GM18520 (cell line): Measurements from ENCODE around the gene LARP4B.
"Not testable (repeated sequence)": the region's sequence is repeated elsewhere in the genome, so short reads cannot be mapped to it uniquely, and the experiment has no call there.

Experiments
- ATAC-seq: cut with Tn5 transposase; IDR thresholded peaks from one replicate; pipeline ENCODE4 v1.9.1; 2021; ENCODE audit not compliant: unreplicated experiment

Gene LARP4B

DNA sequence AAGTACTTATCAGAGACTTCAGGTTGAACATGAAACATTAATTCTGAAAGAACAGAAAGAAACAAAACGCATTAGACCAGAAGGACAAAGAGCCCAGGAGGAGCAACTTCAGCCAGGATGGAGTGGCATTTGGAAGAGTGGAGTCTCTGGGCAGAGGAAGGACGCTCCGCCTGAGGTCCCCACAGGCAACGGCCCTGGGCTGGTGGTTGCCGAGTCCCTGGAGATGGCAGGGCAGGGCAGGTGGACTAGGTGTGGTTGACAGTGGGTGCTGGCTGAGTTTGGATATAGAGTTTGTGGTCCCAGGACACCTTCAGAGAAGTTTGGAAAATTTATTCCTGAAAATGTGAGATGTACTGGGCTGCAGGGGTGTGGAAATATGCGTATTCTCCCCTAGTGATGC, 27.4 kb upstream of the LARP4B start:
- ATAC-seq: no peak

DNA sequence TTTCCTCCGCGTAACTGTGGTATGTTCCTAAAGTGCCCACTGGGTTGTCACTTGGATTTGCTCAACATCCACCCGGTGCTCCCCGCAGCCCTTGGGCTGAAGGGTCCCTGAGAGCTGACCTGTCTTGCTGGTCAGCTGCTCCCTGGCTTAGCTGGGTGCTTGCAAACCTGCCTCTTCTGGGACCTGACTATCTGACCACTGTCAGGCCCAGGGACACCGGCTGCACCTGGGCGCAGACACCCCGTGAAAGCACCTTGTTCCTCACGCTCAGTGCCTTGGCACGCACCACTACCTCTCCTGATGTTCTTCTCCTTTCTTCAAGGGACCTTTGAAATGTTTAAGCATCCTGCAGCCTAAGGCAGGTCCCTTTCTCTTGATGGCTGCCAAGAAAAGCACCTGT, 26.6 kb upstream of the LARP4B start:
- ATAC-seq: no peak

DNA sequence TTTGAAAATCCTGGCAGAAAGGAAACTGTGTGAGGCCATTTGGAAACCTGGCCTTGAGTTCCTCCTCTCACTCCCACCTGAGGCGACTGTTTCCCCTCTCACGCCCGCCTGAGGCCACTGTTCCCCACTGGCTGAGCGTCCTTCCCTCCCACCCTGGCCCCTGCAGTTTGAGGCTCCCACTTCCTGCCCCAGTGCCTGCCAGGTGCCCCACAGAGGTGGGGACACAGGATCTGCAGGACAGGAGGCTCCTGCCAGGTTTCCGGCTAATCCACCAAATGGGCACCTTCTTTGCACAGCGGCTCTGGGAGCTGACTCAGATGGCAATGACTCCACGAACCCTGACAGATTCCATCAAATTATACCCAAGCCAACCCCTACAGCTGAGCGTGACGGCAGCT, 24.3 kb upstream of the LARP4B start:
- no peak for ATAC-seq

DNA sequence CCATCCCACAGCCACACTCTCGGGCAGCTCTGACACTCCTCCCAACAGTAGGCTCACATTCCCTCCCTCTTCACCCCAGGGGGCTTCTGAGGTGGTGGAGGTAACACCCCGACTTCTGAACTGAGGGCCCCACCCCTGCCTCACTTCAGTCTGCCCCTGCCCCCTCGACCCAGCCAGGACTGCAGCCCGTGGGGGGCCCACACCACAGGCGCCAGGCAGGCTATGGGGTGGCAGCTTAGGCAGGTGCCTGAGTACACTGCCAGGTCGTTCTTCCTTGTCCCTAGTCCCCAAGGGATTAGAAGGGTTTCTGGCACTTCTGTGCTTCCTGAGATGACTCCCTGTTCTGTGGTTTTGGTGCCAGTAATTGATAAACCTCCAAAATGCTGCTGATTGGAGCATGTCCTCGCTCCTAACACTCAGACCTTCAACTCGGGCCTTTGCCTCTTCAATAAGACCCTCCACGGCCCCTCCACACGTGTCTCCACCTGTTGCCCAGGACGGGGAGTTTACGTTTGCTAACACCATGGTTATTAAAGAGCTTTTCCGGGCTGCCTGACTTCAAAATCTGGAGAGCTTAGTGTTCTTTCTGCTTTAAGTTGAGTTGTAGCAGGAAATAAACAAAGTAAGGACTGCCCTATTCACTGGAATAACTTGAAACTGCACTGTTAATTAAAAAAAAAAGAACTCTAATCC, 23.8 kb upstream of the LARP4B start:
- no peak for ATAC-seq

DNA sequence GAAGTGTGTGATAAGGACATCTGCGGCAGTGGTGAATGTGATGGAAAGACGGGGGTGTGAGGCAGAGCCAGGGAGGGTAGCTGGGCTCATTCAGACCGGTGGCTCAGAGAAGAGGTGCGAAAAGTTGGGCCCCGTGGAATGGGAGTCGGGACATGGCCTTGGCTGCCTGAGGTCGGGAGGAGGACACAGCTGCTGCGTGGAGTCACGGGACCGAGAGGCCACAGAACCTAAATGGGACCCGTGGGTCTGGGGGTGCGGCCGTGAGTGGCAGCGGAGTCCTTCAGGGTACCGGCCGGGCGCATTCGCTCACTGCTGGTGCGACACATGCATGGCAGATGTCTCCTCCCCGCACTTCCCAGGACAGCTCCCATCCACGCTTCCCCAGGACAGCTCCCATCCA, 22.9 kb upstream of the LARP4B start:
- ATAC-seq: no peak

DNA sequence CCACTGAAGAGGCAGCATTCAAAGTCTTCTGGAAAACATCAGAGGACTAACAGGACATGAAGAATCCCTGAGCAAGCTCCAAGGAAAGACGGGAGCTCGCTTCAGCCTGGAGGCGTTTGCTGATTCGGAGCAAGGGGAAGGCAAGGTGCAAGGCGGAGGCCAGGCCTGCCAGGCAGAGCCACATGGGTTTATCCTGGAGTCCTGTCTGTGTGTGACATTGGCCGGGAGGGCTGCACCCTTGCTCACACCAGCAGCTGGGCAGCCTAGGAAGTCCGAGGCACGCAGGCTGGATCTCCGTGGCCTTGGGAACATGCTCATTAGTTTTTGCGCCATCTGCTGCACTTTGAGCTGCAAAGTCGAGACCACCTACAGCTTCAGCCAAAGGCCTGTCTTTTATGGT, 22.3 kb upstream of the LARP4B start:
- ATAC-seq: no peak

DNA sequence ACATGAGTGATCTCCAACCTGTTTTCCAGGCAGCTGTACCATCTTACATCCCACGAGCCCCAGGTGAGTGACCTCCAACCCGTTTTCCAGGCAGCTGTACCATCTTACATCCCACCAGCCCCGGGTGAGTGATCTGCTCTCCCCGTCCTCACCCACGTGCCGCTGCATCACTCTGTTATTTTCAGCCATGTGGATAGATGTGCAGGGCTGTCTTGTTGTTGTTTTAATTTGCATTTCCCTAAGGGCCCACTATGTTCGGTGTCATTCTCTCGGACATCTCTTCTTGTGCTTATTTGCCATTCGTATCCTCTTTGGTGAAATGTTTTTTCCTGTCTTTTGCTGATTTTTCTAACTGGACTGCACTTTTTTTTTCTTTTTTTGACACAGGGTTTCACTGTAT, 17.9 kb upstream of the LARP4B start:
- no peak for ATAC-seq

DNA sequence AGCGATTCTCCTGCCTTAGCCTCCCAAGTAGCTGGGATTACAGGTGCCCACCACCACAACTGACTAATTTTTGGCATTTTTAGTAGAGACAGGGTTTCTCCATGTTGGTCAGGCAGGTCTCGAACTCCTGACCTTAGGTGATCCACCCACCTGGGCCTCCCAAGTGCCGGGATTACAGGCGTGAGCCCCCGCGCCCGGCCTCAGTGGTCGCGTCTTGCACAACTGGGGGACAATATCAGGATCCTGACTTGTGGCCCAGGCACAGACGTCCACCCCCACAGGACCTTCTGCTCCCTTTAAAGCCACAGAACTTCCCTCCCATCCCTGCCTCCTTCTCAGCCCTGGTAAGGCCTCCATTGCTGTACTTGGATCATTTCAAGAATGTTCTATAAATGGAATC, 16.8 kb upstream of the LARP4B start:
- no peak for ATAC-seq

DNA sequence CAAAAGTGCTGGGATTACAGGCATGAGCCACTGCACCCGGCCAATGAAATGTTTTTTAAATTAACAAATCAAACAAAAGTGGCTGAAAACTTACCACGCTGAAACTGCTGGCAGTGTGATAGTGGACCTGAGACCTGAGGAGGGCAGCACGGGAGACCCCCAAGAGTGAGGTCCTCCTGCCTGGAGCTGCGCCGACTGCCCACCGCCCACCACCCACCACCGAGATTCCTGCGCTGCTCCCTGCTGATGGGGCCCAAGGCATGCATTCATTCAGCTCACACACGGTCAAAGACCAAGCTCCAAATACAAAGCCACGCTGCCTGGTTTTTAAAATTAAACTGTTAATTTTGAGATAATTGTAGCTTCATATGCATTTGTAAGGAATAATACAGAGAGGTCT, 16.4 kb upstream of the LARP4B start:
- ATAC-seq: no peak

DNA sequence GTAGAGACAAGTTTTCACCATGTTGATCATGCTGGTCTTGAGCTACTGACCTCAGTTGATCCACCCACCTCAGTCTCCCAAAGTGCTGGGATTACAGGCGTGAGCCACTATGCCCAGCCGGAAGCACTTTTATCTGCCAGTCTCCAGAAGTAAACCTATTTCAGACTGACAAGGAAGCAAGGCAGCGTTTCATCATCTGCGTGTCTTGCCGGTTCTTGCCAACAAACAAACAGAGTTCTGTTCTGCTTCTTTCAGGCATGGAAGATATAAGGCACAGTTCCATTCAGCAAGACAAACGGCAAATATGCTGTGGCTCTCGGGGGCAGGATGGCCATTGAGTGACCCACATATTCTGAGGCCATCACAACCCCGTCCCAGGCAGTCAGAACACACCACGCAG, 15.5 kb upstream of the LARP4B start:
- ATAC-seq: no peak

DNA sequence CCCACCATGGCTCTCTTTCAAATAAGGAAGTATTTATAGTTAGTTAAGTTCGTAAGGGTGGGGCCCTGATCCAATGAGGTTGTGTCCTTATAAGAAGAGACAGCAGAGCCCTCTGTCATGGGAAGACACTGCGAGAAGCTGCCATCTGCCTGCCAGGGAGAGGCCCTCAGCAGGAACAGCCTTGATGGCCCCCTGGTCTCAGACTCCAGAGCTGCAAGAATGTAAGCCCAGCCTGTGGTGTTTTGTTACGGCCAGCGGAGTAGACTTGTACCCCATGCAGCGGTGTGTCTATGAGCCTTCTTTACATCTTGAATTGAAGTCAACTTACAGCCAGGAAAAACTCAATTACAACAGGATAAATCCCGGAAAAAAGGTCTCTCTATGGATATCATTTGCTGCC, 14.3 kb upstream of the LARP4B start:
- no peak for ATAC-seq

DNA sequence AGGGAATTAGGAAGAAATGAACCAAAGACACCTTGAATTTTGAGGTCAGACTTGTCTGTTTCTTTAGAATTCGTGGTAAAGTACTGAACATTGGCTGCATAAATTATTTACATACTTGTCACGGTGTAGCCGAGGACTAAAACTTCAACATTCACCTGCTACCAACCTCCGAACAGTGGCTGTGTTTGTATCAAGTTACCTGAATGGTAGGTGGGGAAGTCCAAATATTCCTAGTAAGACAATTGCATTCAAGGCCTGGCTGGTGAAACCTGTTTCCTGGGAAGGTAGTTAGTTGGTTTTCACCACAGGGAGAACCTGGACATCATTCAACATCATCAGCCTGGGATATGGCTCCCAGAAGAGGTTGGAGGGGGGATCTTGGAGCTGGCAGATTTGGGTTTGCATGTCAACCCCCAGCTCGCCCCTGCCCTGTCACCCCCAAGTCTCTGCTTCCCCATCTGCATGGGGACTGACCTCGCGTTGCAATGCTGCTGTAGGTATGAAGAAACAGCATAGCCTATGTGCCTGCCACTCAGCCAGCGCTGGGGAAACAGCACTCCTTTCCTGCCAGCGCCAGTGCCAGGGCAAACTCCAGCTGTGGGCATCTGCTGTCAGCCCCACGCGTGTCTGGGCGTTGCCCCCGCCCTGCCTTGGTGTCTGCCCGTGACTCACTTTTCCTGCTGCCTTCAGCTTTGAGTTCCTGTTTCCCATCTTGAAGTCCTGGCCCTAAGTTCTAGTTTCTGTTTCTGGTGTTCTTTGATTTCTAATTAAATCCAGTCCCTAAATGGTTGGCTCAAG, 12.7 kb upstream of the LARP4B start:
- no peak for ATAC-seq

DNA sequence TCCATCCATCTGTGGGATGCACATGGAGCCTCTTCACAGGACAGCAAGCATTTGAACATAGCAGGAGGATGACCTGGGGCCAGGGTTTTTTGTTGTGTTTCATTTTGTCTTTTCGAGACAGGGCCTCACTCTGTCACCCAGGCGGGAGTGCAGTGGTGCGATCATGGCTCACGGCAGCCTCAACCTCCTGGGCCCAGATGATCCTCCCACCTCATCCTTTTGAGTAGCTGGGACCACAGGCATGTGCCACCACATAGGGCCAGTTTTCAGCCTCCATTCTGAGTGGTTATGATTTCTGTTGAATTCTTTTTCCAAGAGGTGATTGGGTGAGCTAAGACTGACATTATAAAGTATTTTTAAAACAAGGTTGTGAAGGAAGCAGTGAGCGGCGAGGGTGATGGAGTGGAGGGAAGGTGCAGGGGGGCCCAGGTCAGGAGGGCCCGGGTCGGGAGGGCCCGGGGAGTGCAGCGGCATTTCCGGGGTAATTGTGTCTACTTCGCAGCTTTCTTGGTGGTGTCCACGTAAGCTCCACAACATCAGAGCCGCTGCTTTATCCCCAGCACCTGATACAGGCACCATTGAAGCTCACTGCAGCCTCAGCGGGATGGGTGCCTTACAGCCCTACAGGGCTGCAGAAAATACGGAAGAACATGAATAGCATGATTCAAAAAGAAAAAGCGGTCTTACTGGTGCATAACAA, 12.0 kb upstream of the LARP4B start:
- no peak for ATAC-seq

DNA sequence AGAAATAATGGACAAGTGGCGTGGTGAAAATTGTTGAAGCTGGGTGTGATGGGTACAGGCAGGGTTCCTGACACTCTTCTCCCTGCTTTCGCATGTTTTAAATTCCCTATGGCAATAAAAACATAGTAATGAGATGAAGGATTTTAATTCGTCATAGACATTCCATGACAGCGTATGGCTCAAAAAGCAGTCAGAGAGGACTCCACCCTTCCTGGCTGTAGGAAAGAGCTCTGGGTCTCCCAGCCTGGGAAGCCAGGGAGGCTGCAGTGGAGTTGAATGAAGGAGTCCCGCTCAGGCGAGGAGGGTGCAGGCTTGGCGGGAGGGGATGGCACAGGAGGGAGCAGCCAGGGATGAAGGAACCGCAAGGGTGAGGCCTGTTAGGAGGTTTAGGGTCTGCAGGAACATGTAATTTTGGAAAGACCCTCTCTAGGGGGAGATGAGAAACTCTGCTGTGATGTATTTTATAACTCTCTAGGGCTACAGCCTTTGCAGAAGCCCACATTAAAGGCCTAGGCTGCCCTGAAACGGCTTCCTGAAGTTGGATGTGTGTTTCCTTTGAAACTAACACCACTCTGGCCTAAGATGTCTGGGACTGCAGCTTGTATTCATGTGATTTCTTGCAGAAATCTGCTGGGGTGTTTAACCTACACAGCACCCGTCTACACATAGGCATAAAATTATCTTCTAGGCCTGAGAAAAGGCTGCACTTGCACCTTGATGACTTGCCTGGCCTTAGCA, 7.6 kb upstream of the LARP4B start:
- ATAC-seq: no peak

DNA sequence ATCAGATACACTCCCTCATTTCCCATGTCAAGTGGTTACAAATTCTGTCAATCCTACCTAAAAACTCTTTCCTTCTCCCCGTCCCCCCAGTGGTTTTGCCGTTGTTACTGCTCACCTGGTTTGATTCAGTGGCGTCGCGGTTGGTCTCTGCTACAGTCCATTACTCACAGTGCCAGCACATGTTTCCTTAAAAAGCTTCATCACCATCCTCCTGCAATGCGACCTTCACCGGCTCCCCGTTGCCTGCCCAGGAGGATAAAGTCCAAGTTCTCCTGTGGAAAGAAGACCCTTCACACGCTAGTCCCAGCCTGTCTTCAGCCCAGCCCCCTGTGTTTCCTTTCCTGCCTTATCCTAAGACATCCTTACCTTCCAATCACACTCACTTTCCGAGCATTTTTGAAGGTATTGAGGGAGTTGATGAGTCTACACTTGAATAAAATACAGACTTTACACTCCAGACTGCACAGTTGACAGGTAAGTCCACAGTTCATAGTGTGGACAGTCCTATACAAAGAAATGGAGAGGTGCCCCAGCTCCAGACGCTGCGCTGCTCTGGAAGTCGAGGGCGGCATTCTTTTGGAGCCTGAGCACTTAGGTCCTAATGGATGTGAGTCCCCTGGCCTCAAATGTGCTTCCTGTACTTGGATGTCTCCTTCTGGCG, 3.4 kb upstream of the LARP4B start:
- ATAC-seq: no peak

DNA sequence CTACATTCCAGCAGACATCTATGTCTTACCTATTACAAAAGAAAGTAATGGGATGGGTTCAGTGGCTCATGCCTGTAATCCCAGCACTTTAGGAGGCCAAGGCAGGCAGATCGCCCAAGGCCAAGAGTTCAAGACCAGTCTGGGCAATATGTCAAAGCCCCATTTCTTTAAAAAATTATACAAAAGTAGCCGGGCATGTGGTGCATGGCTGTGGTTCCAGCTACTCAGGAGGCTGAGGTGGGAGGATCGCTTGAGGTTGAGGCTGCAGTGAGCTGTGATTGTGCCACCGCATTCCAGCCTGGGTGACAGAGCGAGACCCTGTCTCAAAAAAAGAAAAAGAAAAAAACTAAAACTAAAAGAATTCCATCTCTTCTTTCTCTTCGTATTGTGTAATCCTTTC, 2.7 kb upstream of the LARP4B start:
- not testable (repeated sequence) for ATAC-seq

DNA sequence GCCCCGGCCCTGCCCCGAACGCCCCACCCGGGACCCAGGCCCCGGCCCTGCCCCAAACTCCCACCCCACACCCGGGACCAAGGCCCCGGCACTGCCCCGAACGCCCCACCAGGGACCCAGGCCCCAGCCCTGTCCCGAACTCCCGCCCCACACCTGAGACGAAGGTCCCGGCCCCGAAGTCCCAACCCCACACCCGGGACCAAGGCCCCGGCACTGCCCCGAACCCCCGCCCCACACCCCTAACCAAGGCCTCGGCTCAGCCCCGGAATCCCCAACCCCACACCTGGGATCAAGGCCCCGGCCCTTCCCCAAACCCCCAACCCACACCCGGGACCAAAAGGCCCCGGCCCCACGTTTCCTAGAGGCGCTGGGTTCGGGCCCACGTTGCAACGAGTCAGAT, 1.1 kb upstream of the LARP4B start:
- no peak for ATAC-seq

DNA sequence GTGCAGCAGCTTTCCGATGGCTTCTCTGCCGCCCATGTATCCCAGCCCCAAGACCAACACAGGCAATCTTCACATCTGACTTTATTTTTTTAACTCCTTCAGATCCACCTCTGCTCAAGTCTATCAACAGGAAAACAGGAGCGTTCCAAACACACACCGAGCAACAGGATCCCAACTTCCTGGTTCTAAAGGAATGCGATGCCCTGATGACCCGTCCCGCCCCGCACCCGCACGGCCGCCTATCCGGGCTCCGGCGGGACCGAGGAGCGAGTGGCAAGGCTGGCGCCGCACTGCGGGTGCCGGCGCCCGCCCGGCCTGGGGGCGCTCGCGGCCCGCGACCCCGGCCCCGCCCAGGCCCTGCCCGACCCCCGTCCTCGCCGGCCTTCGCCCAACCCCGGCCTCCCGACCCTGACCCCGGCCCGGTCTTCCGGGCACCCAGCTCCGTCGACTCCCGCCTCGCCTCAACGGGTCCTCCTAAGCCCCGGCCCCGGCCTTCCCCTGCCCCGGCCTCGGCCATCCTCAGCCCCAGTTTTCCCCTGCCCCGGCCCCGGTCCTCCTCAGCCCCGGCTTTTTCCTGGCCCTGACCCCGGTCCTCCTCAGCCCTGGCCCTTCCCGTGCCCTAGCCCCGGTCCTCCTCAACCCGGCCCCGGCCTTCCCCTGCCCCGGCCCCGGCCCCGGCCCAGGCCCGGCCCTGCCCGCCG, 730 bp downstream of the LARP4B start:
- ATAC-seq: no peak

DNA sequence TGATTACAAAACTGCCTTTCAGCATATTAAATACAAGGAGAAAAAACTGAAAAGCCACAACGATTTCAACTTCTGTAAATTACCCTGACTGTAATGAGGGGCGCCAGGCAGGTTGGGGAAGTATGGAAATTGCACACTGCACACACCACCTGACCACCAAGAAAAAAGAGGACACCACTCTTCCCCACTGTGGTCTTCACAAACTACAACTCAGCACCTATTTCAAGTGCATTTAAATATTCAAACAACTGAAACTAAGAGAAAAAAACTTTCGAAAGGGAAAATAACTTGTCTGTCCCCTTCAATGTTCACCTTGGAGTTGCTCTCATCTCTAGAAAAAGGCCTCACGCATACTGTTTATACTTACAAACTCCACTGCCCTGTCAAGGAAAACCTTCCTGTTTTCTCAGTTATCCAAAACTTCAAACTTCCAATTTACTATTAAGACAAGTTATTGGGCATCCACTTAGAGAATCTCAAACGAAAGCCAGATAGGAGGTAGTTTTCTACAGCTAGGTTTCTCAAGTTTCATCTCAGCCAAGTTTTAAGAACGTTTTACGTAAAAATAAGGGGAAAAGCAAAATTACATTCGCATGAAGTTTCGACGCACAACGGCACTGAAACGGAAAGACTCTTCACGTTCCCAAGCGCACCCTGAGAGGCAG, 1.4 kb downstream of the LARP4B start:
- no peak for ATAC-seq

DNA sequence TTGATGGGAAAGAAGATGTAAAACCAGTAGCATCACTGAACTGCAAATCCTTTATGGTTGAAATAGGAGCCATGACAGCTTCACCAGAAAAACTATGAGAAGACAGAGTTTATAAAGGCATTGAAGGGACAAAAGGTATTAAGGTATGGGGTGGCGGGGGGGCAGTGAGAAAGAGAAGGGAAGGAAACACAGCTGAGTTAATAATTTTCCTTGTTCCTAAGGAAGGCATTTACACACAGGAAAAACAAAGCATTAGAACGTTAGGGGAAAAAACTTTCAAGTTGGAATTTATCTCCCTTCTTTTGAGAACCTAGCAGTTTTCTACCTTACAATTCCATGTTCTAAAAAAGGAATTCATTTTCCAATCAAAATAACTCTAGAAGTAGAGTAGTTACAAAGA, 4.4 kb downstream of the LARP4B start:
- ATAC-seq: no peak
